Effector CD4-positive, alpha-beta T cell (primary cell): ENCODE data around the gene TAMALIN.

Experiments
- DNase-seq: peaks from one replicate; pipeline ENCODE4 v3.0.0-alpha.2; 2020

The TAMALIN gene

DNA sequence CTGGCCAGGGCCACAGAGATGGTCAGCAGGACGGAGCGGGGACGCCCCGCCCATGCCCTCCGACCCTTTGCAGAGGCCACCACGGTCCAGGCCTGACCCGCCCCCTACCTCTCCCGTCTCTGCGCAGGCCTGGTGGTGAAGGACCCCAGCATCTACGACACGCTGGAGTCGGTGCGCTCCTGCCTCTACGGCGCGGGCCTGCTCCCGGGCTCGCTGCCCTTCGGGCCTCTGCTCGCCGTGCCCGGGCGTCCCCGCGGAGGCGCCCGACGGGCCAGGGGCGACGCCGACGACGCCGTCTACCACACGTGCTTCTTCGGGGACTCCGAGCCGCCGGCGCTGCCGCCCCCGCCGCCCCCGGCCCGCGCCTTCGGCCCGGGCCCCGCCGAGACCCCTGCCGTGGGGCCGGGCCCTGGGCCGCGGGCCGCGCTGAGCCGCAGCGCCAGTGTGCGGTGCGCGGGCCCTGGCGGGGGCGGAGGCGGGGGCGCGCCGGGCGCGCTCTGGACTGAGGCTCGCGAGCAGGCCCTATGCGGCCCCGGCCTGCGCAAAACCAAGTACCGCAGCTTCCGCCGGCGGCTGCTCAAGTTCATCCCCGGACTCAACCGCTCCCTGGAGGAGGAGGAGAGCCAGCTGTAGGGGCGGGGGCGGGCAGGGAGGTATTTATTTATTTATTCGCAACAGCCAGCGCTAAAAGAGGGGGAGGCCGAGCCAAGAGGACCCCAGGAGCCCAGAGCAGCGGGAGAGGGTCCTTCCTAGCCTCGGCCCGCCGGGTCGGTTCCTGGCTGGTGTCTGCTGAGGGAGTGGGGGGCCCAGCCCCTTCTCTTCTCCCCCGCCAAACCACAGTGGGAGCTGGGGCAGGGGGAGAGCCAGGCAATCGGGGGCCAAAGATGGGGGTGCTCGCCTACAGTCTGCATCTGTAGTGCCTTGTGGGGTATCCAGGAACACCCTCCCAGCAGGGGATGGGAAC is 8.1 kb downstream of the TAMALIN start:
- no peak for DNase-seq

DNA sequence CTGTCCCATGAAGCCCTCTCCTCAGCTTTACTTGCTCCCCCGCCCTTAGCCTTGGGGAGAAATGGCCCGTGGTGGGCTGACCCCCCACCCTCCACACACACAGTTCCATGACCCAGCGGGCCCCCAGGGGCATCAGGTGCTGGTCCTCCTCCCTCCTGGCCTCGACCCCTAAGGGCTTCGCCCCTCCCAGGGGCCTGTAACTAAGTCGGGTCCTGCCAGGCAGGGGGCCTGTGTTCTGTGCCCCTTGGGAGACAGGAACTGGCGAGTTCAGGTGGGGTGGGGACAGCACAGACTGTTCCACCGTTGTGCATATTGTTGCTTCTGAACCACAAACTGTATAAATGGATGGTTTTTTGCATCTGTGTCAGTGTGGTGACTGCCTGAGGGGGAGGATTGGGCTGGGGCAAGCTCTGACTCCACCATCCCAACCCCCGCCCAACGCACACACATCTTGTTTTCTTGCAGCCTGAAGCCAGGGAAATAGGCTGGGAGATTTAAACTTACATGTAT is 8.8 kb downstream of the TAMALIN start:
- DNase-seq, result no peak

DNA sequence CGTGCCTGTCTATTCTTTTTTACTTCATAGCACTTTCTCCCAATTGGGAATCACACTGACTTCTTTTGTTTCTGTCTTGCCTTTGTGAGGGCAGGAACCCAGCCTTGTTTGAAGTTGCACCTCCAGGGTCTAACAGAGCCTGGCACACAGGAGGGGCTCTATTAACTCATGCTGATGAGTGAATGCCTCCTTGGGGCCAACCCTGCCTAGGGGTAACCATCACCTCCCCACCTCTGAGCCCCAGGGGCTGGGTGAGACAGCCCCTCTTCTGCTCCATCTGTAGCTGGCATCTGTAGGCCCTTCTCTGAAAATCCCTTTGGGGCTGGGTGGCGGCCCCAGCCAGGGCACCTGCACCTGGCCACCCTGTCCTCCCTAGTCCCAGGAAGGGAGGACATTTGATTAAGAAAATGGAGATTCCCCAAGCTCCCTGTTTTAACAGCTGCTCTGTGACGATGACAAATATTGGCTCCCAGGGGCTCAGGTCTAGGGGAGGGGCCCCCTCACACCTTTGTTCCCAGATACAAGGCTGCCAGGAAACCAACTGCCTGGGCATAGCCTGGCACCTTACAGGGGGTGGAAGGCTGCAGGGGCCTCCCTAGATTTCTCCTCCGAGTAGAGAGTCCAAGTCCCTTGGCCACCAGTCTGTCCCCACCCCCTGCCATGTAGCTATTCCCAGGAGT is 11.8 kb downstream of the TAMALIN start:
- DNase-seq, result no peak

DNA sequence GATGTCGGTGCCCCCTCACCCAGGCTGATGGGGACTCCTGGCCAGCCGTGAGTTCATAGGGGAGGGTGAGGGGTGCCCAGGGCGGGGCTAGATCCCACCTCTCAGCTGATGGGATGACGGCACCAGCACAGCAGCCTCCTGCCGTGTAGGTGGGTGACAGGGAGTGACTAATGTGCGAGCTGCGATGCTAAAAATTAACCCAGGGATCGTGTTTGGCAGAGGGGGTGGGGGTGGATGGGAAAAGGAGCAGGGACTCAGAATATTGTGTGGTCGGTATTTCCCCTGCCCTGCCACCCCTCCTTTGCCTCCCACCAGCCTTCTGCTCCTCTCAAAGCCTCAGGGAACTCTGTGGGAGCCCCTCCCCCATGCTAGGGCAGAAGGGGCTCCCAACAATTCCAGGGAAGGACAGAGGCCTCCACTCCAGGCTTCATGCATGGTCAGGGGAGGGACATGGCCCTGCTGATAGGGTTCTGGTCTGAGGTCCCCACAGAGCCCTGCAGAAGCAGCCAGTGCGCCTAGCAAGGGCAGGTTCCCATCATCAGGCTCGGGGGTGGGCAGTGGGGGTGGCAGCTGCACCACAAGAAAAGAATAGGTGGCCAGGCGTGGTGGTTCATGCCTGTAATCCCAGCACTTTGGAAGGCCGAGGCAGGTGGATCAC is 12.5 kb downstream of the TAMALIN start:
- no peak for DNase-seq

DNA sequence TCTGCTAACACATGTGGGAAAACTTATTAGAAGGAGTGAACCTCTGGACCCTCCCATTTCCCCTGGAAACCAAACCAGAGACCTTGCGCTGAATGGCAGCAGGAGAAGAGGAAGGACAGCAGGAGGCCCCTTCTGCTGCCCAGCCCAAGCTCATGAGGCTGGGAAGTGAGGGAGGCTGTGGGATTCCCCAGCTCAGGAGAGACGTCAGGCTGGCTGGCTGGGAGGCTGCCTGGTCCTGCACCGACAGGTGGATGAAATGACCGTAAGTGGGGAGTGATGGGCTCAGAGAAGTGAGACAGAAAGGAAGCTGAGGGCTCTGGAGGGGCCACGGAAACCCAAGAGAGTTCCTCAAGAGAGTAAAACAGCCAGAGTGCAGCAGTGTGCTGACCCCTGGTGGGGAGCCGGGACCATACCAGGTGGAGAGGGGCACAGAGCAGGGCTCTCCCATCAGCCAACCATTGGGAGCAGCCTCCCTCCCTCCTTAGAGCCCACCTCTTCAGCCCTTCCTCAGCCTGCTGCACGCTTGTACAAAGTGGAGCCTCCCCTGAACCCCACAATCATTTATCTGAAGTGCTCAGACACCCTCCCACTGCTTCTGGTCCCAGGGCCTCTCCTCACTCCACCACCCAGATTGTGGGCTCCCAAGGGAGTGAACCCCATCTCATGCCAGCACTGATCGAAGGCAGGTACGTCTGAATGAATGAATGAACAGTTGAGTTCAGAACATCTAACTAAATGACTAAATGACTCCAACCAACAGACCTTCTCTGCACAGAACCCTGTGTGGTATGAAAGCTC is 14.0 kb downstream of the TAMALIN start:
- DNase-seq, result peak; percentile 52

DNA sequence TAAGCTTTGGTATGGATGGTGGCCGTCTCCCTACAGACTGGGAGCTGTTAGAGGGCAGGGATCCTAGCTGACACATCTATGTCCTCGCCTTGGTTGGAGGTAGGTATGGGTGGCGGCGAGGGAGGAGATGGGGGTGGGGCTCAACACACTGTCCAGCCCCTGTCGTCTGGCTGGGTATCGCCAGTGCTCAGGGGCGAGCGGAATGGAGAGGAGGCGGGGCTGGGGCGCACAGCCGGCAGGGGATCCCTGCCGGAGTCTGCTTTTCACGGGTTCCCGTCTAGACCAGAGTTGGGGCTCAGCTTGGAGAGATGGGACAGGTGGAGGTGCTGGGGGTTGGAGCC is 16.1 kb downstream of the TAMALIN start:
- DNase-seq, result no peak

DNA sequence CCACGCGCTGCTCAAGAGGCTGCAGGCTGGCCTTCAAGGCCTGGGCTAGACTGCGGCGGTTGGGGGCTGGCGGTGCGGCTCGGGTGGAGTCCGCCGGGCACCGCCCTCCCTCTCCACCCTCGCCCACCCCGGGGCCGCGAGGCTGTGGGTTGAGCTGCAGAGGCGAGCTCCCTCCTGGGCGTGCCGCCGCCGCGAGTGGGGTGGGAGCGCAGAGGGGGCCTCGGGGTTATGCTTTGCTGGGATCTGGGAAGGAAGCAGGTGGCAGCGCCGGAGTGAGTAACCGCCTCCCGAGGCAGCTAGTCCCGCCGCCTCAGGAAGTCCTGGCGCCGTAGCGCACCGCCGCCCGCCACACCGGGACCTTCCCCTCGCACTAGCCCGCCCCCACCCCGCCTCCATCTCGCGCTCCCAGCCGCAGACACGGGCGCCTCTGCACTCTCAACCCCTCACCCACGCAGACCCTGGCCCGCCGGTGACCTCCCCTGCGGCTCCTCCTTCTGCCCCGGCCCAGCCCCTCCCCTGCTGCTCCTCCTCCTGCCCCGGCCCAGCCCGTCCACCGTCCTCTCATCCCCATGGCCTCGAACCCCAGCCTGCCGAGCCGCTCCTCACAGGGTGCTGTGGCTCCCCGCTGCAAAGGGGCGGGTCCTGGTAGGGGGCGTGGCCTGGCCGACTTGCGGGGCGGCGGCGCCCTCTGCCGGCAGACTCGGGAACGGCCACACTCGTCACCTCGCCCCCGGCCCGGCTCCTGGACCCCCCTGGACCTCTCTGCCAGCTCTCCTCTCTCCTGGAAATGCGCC is 16.6 kb downstream of the TAMALIN start:
- peak; percentile 88 for DNase-seq

DNA sequence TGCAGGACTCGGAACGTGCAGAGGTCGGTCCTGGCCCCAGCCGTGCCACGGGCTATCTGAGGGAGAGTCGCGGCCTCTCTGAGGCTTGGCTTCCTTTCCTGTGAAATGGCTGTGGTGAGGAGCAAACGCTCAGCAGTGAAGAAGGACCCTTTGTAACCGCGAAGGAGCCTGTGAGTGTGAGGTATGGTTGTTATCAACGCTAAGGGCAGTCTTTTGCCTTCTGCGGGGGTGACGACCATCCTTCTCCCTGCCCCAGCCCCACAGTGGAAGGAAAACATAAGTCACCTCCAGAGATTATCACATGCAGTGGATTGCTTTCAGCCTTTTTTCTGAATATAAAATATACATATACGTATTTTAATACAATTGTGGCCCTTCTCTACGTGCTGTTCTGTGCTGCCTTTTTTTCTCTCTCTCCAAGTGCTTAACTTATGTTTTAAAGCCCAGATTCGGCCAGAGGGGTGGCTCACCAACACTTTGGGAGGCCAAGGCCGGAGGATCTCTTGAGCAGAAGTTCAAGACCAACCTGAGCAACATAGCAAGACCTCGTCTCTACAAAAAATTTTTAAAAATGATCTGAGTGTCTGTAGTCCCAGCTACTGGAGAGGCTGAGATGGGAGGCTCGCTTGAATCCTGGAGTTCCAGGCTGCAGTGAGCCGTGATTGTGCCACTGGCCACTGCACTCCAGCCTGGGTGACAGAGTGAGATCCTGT is 17.4 kb downstream of the TAMALIN start:
- DNase-seq, result no peak

DNA sequence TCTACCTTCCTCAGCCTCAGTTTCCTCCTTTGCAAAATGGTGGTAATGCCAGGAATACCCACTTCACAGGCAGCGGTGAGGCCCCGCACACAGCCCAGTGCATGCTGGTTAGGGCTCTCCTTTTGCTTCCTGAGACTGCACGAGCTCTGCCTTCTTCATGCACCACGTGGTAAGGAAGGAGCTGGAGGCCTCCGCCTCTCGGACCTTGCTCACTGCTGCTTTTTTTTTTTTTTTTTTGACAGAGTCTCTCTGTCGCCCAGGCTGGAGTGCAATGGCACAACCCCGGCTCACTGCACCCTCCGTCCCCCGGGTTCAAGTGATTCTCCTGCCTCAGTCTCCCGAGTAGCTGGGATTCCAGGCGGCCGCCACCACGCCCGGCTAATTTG is 18.1 kb downstream of the TAMALIN start:
- no peak for DNase-seq

DNA sequence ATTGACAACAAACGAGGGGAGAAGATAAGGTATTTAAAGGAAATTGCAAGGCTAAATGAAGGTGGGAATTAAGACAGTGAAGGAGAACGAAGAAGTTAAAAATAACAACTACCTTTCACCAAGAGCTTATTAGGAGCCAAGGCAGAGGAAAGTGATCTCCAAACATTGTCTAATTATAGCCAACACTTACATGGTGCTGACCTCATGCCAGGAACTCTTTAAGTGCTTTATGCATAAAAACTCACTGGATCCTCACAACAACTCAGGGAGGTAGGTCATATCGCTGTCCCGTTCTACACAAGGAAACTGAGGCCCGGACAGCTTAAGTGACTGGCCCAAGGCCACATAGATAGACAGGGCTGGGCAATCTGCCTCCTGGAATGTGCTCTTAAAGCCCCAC is 19.5 kb downstream of the TAMALIN start:
- no peak for DNase-seq

DNA sequence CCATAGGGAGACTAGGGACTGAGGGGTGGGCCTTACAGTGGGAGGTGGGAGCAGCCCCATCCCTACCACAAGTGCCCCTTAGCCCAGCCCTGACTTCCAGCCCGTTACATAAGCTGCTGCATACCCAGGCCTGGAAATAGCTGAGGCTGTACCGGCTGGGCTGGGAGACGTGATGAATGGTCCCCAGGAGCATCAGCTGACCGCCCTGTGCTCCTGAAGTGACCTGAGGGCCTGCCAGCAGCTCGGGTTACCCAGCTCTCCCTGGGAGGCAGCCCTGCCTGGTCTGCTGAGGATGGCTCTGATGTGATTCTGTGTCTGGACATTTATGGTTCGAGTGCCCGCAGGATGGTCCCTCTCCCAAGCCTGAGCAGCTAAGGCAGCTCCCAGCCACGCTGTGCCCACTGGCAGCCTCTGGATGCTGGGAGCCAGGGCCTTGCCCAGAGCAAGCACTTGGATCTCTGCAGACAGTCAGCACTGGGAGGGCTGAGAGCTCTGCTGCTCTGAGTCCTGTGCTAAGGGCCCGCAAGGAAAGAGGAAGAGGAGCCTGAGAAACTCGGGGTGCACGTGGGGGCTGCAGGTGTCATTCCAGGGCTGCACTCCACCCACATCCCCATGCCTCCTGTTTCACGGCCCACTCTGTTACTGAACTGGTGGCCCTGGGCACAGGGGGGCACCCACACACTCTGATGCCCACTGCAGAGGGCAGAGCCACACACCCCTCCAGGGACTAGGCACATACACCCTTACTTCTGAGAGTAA is 20.5 kb downstream of the TAMALIN start:
- no peak for DNase-seq

DNA sequence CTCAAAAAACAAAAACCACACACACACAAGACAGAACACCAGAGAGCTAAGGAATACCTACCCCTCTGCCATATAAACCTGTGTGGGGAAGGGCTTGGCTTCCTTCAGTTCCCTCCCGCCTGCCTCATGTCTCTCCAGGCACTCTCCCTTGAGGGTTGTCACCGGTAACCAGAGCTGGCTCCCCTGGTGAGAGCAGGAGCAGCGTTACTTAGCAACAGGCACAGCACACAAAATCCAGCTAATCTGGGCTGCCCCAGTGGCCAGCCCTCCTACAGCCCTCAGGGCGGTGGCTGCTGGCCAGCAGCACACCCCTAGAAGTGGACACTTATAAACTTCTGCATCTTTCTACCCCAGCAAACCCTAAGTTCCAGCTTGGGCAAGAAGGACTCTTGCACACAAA is 22.9 kb downstream of the TAMALIN start:
- DNase-seq, result no peak

DNA sequence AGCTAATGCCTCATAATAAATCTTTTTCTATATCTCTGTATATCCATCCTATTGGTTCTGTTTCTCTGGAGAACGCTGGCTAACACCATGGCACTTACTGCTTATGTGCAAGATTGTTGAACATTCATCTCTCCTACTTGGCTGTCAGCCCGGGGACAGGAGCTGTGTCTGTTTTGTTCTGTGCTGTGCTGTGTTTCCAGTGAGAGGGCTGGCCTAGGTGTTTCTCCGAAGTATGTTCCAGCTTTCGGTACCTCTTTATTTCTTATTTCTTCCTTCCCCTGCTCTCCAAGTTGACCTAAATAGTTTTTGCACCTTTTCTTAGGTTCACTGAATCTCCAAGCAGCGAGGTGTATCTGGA is 25.7 kb downstream of the TAMALIN start:
- no peak for DNase-seq

DNA sequence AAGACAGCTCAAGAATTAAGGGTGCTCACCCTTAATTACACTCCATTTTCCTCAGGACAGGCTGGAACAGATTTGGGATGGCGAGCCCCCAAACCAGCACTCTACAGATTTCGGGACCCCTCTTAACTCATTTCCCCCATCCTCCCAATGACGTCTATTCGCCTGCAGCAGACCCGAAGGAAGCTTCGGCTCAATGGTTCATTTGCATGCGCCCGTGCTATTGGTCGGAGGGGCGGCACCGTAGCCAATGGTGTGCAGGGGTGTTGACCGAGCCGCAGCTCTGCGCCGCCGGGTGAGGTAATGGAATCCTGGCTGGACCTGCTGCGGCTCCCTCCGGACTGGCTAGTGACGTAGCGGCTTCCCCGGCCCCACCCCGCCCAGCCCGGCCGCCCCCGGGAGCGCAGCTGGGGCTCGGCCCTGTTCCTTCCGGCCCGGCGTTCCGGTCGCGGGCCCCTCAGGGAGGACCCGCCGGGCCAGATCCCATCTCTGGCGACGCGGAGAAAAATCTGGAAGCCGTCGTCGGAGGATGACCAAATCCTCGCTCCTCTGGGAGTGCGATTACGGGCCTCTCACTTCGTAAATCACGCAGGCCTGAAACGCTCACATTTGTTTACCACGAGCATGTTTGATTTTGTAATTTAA is 26.2 kb downstream of the TAMALIN start:
- DNase-seq, result peak; percentile 88

DNA sequence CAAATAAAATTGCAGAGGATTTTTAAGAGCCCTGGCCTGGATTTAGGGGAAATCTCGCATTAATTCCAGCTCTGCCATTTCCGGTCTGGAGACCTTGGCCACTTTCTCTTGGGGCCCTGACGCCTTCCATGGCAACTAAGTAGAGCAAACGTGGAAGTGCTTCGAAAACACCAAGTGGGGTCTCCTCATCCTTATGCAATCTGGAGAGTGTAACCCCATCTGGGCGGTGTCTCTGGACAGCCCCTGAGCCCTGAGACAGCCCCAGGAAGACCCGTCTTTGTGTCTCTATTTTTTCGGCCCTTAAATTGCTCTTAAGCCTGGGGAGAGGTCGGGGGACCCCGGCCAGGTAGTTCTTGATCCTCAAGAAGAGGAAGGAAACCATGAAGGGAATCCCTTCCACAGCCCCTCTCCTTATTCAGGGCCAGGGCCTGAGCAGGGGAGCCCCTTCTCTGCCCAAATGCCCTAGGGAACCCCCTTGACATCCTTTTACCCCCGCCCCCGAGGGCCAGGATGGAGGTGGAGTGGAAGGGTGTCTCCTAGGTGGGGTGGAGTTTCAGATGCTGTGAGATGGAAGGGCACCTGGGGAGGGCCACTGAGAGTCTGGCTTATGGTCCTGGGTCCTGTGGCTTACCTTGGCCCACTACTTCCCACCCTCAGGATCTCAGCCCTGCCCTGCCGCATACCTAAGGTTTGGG is 26.8 kb downstream of the TAMALIN start:
- no peak for DNase-seq

DNA sequence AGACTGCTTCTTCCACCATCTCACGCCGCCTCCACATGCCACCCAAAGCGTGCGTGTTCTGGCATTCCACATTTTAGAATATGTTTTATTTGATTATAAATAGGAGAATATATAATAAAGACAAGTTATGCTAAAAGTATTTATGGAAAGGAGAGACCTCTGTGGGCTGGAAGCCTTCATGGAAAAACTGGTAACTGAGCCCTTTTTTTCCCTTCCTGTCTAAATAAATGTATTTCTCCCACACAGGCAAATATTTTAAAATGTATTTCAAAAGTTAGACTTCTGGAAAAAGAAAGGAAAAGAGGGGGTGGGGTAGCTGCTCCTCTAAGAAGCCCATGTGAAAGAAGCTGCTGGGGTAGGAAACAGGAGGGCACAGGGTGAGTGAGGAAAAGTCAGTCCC is 28.4 kb downstream of the TAMALIN start:
- no peak for DNase-seq

DNA sequence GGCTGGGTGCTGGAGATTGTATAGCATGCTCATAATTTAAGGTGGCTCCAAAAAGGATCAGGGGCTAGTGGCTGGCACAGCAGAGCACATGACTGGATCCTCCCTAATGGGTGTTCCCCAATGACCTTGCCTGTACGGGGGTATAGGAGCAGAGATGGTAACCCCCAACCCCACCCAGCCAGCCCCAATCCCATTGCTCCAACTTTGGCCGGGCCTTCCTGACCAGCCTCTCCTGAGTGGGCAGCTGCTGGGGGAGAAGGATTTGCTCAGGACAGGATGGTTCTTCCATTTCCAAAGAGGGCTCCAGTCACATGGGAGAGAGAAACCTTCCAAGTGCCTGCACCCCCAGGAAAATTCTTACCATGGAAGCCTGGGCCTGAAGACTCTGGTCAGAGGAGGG is 29.2 kb downstream of the TAMALIN start:
- no peak for DNase-seq

DNA sequence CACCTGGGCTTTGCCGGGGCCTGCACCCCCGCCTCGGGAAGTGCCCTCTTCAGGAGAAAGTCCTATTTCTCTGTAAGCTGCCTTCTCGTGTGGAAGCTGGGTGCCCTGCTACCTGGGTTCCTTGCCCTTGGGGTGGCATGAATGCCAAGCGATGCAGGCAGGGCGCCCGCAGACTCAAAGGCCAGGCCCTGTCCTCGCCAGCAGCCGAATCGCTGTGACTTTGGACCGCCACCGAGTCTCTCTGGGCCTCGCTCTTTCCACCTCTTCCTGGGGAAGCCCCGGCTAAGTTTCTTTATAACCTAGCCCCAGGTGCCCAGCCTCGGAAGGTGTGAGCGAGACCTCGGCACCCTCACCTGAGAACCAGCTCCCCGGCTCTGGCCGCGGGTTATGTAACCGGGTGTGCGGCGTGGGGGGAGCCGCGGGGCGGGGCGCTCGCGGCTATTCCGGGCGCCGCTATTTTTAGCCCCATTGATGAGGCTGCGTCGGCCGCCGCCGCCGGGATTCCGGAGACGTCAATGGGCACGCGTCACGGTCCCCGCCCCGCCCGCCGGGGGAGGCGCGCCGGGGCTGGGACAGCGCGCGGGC is 29.9 kb downstream of the TAMALIN start:
- DNase-seq, result peak; percentile 86
